CD14-positive monocyte (primary cell): ENCODE data around the gene ZNF19. TPM values are rescaled to one million over a fixed set of nuclear protein-coding genes. Genes with fewer than 3 reads are reported as not detected.

Experiments used
- DNase-seq, 3 donors: peaks; one replicate each; pipeline ENCODE4 v3.0.0-alpha.2; 2011 to 2022
- H2AFZ ChIP-seq: 2 replicates; pipeline ENCODE4 v1.6.0; 2012; ENCODE audit warnings: mild to moderate bottlenecking, low read depth, low read length, inconsistent platforms; ENCODE audit not compliant: insufficient read depth, poor library complexity, severe bottlenecking
- H3K27ac ChIP-seq, 2 donors: 1 replicate in 1 of 2; 2 replicates in 1 of 2; pipeline ENCODE4 v1.5.1; 2012 to 2013; ENCODE audit warnings: low read length in 2 of 2, control low read depth in 1 of 2, inconsistent platforms in 1 of 2, low read depth in 1 of 2, mild to moderate bottlenecking in 1 of 2
- H3K27me3 ChIP-seq, 2 donors: one replicate each; pipeline versions ENCODE4 v1.6.0 to v1.6.1; 2011 to 2013; ENCODE audit warnings: low read length in 2 of 2; ENCODE audit not compliant: control insufficient read depth in 2 of 2, insufficient read depth in 2 of 2
- H3K36me3 ChIP-seq, 2 donors: replicated peaks in 1 of 2; 1 replicate in 1 of 2; 2 replicates in 1 of 2; pipeline versions ENCODE4 v1.5.1 to v1.6.1; 2012 to 2013; ENCODE audit warnings: low read length in 2 of 2, control low read depth in 1 of 2, inconsistent platforms in 1 of 2, mild to moderate bottlenecking in 1 of 2; ENCODE audit not compliant: insufficient read depth in 2 of 2, control insufficient read depth in 1 of 2
- H3K4me1 ChIP-seq, 2 donors: 1 replicate in 1 of 2; 2 replicates in 1 of 2; pipeline versions ENCODE4 v1.5.1 to v1.6.1; 2012 to 2013; ENCODE audit warnings: low read length in 2 of 2, control low read depth in 1 of 2, inconsistent platforms in 1 of 2, mild to moderate bottlenecking in 1 of 2, moderate library complexity in 1 of 2; ENCODE audit not compliant: insufficient read depth in 2 of 2, control insufficient read depth in 1 of 2
- H3K4me2 ChIP-seq: replicated peaks from 2 replicates; pipeline ENCODE3; 2012; ENCODE audit warnings: low read length, moderate library complexity, mild to moderate bottlenecking; ENCODE audit not compliant: poor library complexity, severe bottlenecking; ENCODE audit errors: extremely low read depth
- H3K4me3 ChIP-seq, 3 experiments: fragments of 200-600 bp in 1 of 3; sonication (generic) in 1 of 3; replicated peaks in 1 of 3; 1 replicate in 2 of 3; 2 replicates in 1 of 3; pipeline ENCODE4 v1.5.1; 2011 to 2013; ENCODE audit warnings: low read length in 3 of 3, mild to moderate bottlenecking in 3 of 3, control low read depth in 2 of 3, low read depth in 2 of 3, inconsistent platforms in 1 of 3, moderate library complexity in 1 of 3
- H3K79me2 ChIP-seq: 2 replicates; pipeline ENCODE4 v1.6.0; 2012; ENCODE audit warnings: mild to moderate bottlenecking, control low read depth, inconsistent platforms, low read length, moderate library complexity; ENCODE audit not compliant: insufficient read depth
- H3K9ac ChIP-seq: 2 replicates; pipeline ENCODE4 v1.6.0; 2017; ENCODE audit warnings: low read length, mild to moderate bottlenecking; ENCODE audit not compliant: insufficient read depth, poor library complexity, severe bottlenecking
- H3K9me3 ChIP-seq, 2 donors: replicated peaks in 1 of 2; 1 replicate in 1 of 2; 2 replicates in 1 of 2; pipeline versions ENCODE4 v1.5.1 to v1.6.1; 2012 to 2013; ENCODE audit warnings: low read length in 2 of 2, control low read depth in 1 of 2; ENCODE audit not compliant: control insufficient read depth in 1 of 2, insufficient read depth in 1 of 2
- H4K20me1 ChIP-seq: 2 replicates; pipeline ENCODE4 v1.6.0; 2012; ENCODE audit warnings: mild to moderate bottlenecking, low read length, control low read depth, moderate library complexity; ENCODE audit not compliant: insufficient read depth
- H3K27ac Mint-ChIP-seq, 7 donors: one replicate each; pipeline ENCODE4 v1.8.0; 2020; ENCODE audit warnings: mild to moderate bottlenecking in 7 of 7, mixed read lengths in 7 of 7, moderate library complexity in 6 of 7, inconsistent platforms in 2 of 7
- H3K27me3 Mint-ChIP-seq, 3 donors: one replicate each; pipeline ENCODE4 v1.8.0; 2021 to 2022; ENCODE audit warnings: low read depth in 3 of 3, mild to moderate bottlenecking in 3 of 3, mixed read lengths in 3 of 3, moderate library complexity in 3 of 3, inconsistent platforms in 1 of 3
- H3K36me3 Mint-ChIP-seq, 2 donors: one replicate each; pipeline ENCODE4 v1.8.0; 2020; ENCODE audit warnings: mixed read lengths in 2 of 2, inconsistent platforms in 1 of 2, mild to moderate bottlenecking in 1 of 2
- H3K4me1 Mint-ChIP-seq: one replicate; pipeline ENCODE4 v1.8.0; 2020; ENCODE audit warnings: mild to moderate bottlenecking, mixed read lengths
- H3K4me3 Mint-ChIP-seq, 2 donors: one replicate each; pipeline ENCODE4 v1.8.0; 2020; ENCODE audit warnings: mild to moderate bottlenecking in 2 of 2, mixed read lengths in 2 of 2, moderate library complexity in 1 of 2
- H3K9me3 Mint-ChIP-seq, 7 donors: one replicate each; pipeline ENCODE4 v1.8.0; 2020 to 2022; ENCODE audit warnings: mixed read lengths in 7 of 7, mild to moderate bottlenecking in 6 of 7, moderate library complexity in 6 of 7, inconsistent platforms in 2 of 7
- CTCF ChIP-seq: fragments of 200-600 bp; IDR thresholded peaks from one replicate; pipeline ENCODE4 v1.8.0; 2022; ENCODE audit warnings: antibody characterized with exemption, mild to moderate bottlenecking
- WGBS: methylation state at CpG from one replicate; pipeline ENCODE4 v1.1.5; 2013; ENCODE audit warnings: missing lambda C conversion rate; ENCODE audit not compliant: insufficient coverage; 5-methylcytosine and 5-hydroxymethylcytosine counted together
- intact Hi-C, 2 donors: fragments of 100-400 bp; cut with micrococcal nuclease; formaldehyde crosslinking; loops; one replicate each; pipeline versions ENCODE4 v1.15.0 to v1.15.1; 2023
- polyA minus RNA-seq: library from RNA; depleted of rRNA, polyadenylated mRNA; stranded (reverse); fragments of >200 nt; gene quantifications from 2 replicates; pipeline ENCODE4 v1.2.3, GENCODE V29; 2012
- polyA plus RNA-seq, 3 donors: library from polyadenylated mRNA; depleted of rRNA in 1 of 3; unstranded in 2 of 3; stranded (reverse) in 1 of 3; fragments of 300-500 nt in 2 of 3; fragments of >200 nt in 1 of 3; fragmentation: Illumina TruSeq in 2 of 3; gene quantifications; 1 replicate in 2 of 3; 2 replicates in 1 of 3; pipeline ENCODE4 v1.2.3, GENCODE V29; 2012 to 2021
- total RNA-seq, 12 experiments: library from RNA in 1 of 12; stranded (reverse) in 1 of 12; fragments of 120-200 nt in 1 of 12; gene quantifications; one replicate each; pipeline ENCODE4 v1.2.4 and lab custom pipeline; 2013 to 2026; ENCODE audit warnings: mixed read lengths in 6 of 12, inconsistent platforms in 1 of 12

The ZNF19 gene
- 2.2 TPM for total RNA-seq (2013)
- under 1 TPM in 2 of 3 donors, not detected in 1; 0.41 to 0.80 TPM for polyA plus RNA-seq
- polyA minus RNA-seq, result 0.42 and 0.88 TPM in 2 replicates
- 0.17 to 4.6 (median 0.63) reads per million in 11 experiments for total RNA-seq (lab: John Stamatoyannopoulos, UW)

GRCh38 chr16:71489122-71489521, at the start of gene ZNF19:
Gene ZNF19 (minus strand): TSS chr16:71489324. CDS start chr16:71482114, 7,210 bp downstream.
- Histone ChIP-seq H2AFZ (no peak within 1 kb of the TSS), H3K79me2 (no peaks in the 10 kb centered on the region), H3K36me3 (no peaks in the 10 kb centered on the region), H3K4me3 (no peak within 1 kb of the TSS), H3K27ac (no peak within 1 kb of the TSS), H3K9me3 (no peaks in the 10 kb centered on the region), H3K4me1 (peaks cover 5 to 7% of the 10 kb centered on the region in 2 donors), H3K9ac (no peak within 1 kb of the TSS), H3K4me2 (no peak within 1 kb of the TSS), H3K27me3 (no peaks in the 10 kb centered on the region), H4K20me1 (no peaks in the 10 kb centered on the region)
- H3K27me3 Mint-ChIP-seq, result peaks cover 1 to 3% (median 3%) of the 10 kb centered on the region in 3 donors
- peak within 1 kb of the TSS in 1 of 7 donors; percentile 46 for H3K27ac Mint-ChIP-seq
- no peak within 1 kb of the TSS for H3K4me3 Mint-ChIP-seq
- H3K4me1 Mint-ChIP-seq, result peaks cover 5% of the 10 kb centered on the region
- H3K9me3 Mint-ChIP-seq, result peaks cover 4 to 6% (median 4%) of the 10 kb centered on the region in 7 donors
- intact Hi-C loops, result no loop called here
- TF ChIP-seq CTCF, result no peak
- no peak for DNase-seq
- 92% methylated on average over 12 of the region's 22 CpGs for WGBS
- no peaks in the 10 kb centered on the region for H3K36me3 Mint-ChIP-seq

DNA sequence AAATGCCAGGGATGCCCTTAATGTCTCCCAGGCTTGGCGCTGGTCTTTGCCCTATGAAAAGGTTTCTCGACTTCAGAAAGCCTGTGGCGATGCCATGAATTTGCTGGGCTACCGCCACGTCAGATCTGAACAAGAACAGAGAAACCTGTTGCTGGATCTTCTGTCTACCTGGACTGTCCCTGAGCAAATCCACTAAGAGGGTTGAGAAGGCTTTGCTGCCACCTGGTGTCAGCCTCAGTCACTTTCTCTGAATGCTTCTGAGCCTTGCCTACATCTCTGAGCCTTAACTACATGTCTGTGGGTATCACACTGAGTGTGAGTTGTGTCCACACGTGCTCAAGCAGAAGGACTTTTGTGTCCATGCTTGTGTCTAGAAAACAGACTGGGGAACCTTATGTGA, 48.5 kb upstream of the ZNF19 start:
- Histone ChIP-seq H2AFZ (no peak overlapping the region), H4K20me1 (no peaks in the 10 kb centered on the region), H3K36me3 (no peaks in the 10 kb centered on the region), H3K27ac (no peak overlapping the region), H3K4me2 (no peak overlapping the region), H3K27me3 (no peaks in the 10 kb centered on the region), H3K4me1 (no peaks in the 10 kb centered on the region), H3K9me3 (no peaks in the 10 kb centered on the region), H3K79me2 (no peaks in the 10 kb centered on the region), H3K9ac (no peak overlapping the region), H3K4me3 (no peak overlapping the region)
- intact Hi-C loops, result no loop called here
- peak in 1 of 3 donors; percentile 7 for DNase-seq
- no peaks in the 10 kb centered on the region for H3K36me3 Mint-ChIP-seq
- H3K27ac Mint-ChIP-seq, result no peak overlapping the region
- H3K4me3 Mint-ChIP-seq, result no peak overlapping the region
- WGBS, result 72% methylated on average over 6 of the region's 6 CpGs
- H3K4me1 Mint-ChIP-seq, result peaks cover 2% of the 10 kb centered on the region
- peaks cover 7 to 12% (median 11%) of the 10 kb centered on the region in 3 donors for H3K27me3 Mint-ChIP-seq
- TF ChIP-seq CTCF, result no peak
- peaks cover 0 to 2% (median 0%) of the 10 kb centered on the region in 7 donors for H3K9me3 Mint-ChIP-seq
